ENCODE data around the gene KLHL22. TPM values are rescaled to one million over a fixed set of nuclear protein-coding genes. Genes with fewer than 3 reads are reported as not detected.

Gene KLHL22
- total RNA-seq, 1 experiment from 2014 or later: 14.8 TPM

- intact Hi-C loops (cut with micrococcal nuclease): no loop called here
- Histone ChIP-seq H3K4me2 (ENCODE audit: low read length) (no peak overlapping the region), H3K79me2 (ENCODE audit: low read length) (peaks cover 97% of the 10 kb centered on the region), H3F3A (ENCODE audit: low read length, unreplicated experiment) (no peaks in the 10 kb centered on the region), H3K9me2 (replicated peaks; ENCODE audit: low read length) (no peaks in the 10 kb centered on the region), H2AFZ (ENCODE audit: low read length) (no peak overlapping the region), H3K9ac (ENCODE audit: low read length) (no peak overlapping the region), H4K20me1 (ENCODE audit: low read length) (peaks cover 43% of the 10 kb centered on the region), H3K27me3 (ENCODE audit: low read length) (no peaks in the 10 kb centered on the region), H3K9me3 (ENCODE audit: low read length) (no peaks in the 10 kb centered on the region), H3K4me1 (ENCODE audit: insufficient read depth, low read length) (peaks cover 25% of the 10 kb centered on the region), H3K4me3 (ENCODE audit: low read length) (no peak overlapping the region), H3K27ac (ENCODE audit: low read length) (no peak overlapping the region), H3K36me3 (ENCODE audit: low read depth, low read length) (peaks cover 27% of the 10 kb centered on the region)
- ATAC-seq: no peak
- no peak for DNase-seq
- ChIA-PET POLR2A (ENCODE audit: unreplicated experiment) (no interaction called here), CTCF (no interaction called here)
- BruUV-seq (replicated peaks): no TSS peak
- no peak for TF ChIP-seq CTCF (conservative IDR thresholded peaks at IDR 0.05; ENCODE audit: low read depth, low read length)
- no peak for TF ChIP-seq EZH2phosphoT487 (IDR thresholded peaks at IDR 0.05; ENCODE audit: borderline replicate concordance, low read length)
- no peak for TF ChIP-seq EZH2 (IDR thresholded peaks at IDR 0.05; ENCODE audit: low read length, unreplicated experiment)
Observed at GRCh38 chr22:20522134-20523004, 26.8 kb upstream of the KLHL22 start.

- Histone ChIP-seq H2AFZ (ENCODE audit: low read length) (no peak overlapping the region), H3K4me3 (ENCODE audit: low read length) (no peak overlapping the region), H3F3A (ENCODE audit: low read length, unreplicated experiment) (no peaks in the 10 kb centered on the region), H3K9me3 (ENCODE audit: low read length) (no peaks in the 10 kb centered on the region), H3K4me1 (ENCODE audit: insufficient read depth, low read length) (peaks cover 18% of the 10 kb centered on the region), H3K27ac (ENCODE audit: low read length) (no peak overlapping the region), H3K9ac (ENCODE audit: low read length) (no peak overlapping the region), H3K36me3 (ENCODE audit: low read depth, low read length) (peaks cover 31% of the 10 kb centered on the region), H3K27me3 (ENCODE audit: low read length) (no peaks in the 10 kb centered on the region), H3K4me2 (ENCODE audit: low read length) (no peak overlapping the region), H3K9me2 (replicated peaks; ENCODE audit: low read length) (no peaks in the 10 kb centered on the region), H4K20me1 (ENCODE audit: low read length) (peaks cover 46% of the 10 kb centered on the region), H3K79me2 (ENCODE audit: low read length) (peaks cover 96% of the 10 kb centered on the region)
- intact Hi-C loops (cut with micrococcal nuclease): no loop called here
- ChIA-PET CTCF (no interaction called here), POLR2A (ENCODE audit: unreplicated experiment) (no interaction called here)
- BruUV-seq (replicated peaks): no TSS peak
- TF ChIP-seq EZH2phosphoT487 (IDR thresholded peaks at IDR 0.05; ENCODE audit: borderline replicate concordance, low read length) (no peak), EZH2 (IDR thresholded peaks at IDR 0.05; ENCODE audit: low read length, unreplicated experiment) (no peak), CTCF (conservative IDR thresholded peaks at IDR 0.05; ENCODE audit: low read depth, low read length) (no peak)
- ATAC-seq (no peak), DNase-seq (no peak)
Observed at GRCh38 chr22:20520093-20520511, 24.5 kb upstream of the KLHL22 start.

GRCh38 chr22:20519558-20519957 lies 24.0 kb upstream of the KLHL22 start:
- Histone ChIP-seq H2AFZ (ENCODE audit: low read length) (no peak overlapping the region), H4K20me1 (ENCODE audit: low read length) (peaks cover 50% of the 10 kb centered on the region), H3K9ac (ENCODE audit: low read length) (no peak overlapping the region), H3K27me3 (ENCODE audit: low read length) (no peaks in the 10 kb centered on the region), H3F3A (ENCODE audit: low read length, unreplicated experiment) (no peaks in the 10 kb centered on the region), H3K79me2 (ENCODE audit: low read length) (peaks cover 96% of the 10 kb centered on the region), H3K4me3 (ENCODE audit: low read length) (no peak overlapping the region), H3K4me1 (ENCODE audit: insufficient read depth, low read length) (peaks cover 23% of the 10 kb centered on the region), H3K9me3 (ENCODE audit: low read length) (no peaks in the 10 kb centered on the region), H3K27ac (ENCODE audit: low read length) (no peak overlapping the region), H3K36me3 (ENCODE audit: low read depth, low read length) (peaks cover 31% of the 10 kb centered on the region), H3K4me2 (ENCODE audit: low read length) (no peak overlapping the region), H3K9me2 (replicated peaks; ENCODE audit: low read length) (no peaks in the 10 kb centered on the region)
- DNase-seq: no peak
- CTCF ChIA-PET: no interaction called here
- POLR2A ChIA-PET (ENCODE audit: unreplicated experiment): no interaction called here
- BruUV-seq (replicated peaks): no TSS peak
- no peak for ATAC-seq
- intact Hi-C loops (cut with micrococcal nuclease): no loop called here
- TF ChIP-seq EZH2phosphoT487 (IDR thresholded peaks at IDR 0.05; ENCODE audit: borderline replicate concordance, low read length): no peak
- TF ChIP-seq EZH2 (IDR thresholded peaks at IDR 0.05; ENCODE audit: low read length, unreplicated experiment): no peak
- TF ChIP-seq CTCF (conservative IDR thresholded peaks at IDR 0.05; ENCODE audit: low read depth, low read length): no peak

Data from PC-3 (cell line).